HepG2 (cell line): ENCODE results near the gene USP7. TPM values are rescaled to one million over a fixed set of nuclear protein-coding genes. Genes with fewer than 3 reads are reported as not detected.

ENCODE experiments used
- BHLHE40 ChIP-seq: IDR thresholded peaks from 2 replicates; pipeline ENCODE4 v1.6.1; 2011; ENCODE audit warnings: low read length, improper control_type of control experiment
- CCAR2 ChIP-seq: fragments of 200-400 bp; formaldehyde crosslinking; optimal IDR thresholded peaks from 2 replicates; pipeline ENCODE3; 2018; ENCODE audit warnings: low read depth, mild to moderate bottlenecking, low read length, moderate library complexity
- CREM ChIP-seq, 2 experiments: sonication (generic) in 1 of 2; formaldehyde crosslinking in 1 of 2; IDR thresholded peaks; 2 replicates each; pipeline versions ENCODE4 v1.4.0 to v1.6.1; 2016 to 2020; ENCODE audit warnings: antibody characterized with exemption in 1 of 2, mild to moderate bottlenecking in 1 of 2, missing genetic modification reagents in 1 of 2
- HMG20A ChIP-seq: IDR thresholded peaks from 2 replicates; pipeline ENCODE4 v1.6.1; 2016; ENCODE audit warnings: borderline replicate concordance
- KAT8 ChIP-seq: IDR thresholded peaks from 2 replicates; pipeline ENCODE4 v1.6.1; 2016; ENCODE audit warnings: missing genetic modification reagents, missing compliant biosample characterization
- THAP11 ChIP-seq: IDR thresholded peaks from 2 replicates; pipeline ENCODE4 v1.6.1; 2016; ENCODE audit warnings: missing biosample characterization, missing genetic modification reagents
- ZFYVE20 ChIP-seq: sonication (generic); formaldehyde crosslinking; IDR thresholded peaks from 2 replicates; pipeline ENCODE4 v1.8.0; 2023; ENCODE audit warnings: low read depth, mild to moderate bottlenecking, moderate library complexity, missing genetic modification reagents, borderline replicate concordance
- ZNF367 ChIP-seq: sonication (generic); formaldehyde crosslinking; IDR thresholded peaks from 2 replicates; pipeline ENCODE4 v1.4.0; 2020; ENCODE audit warnings: missing genetic modification reagents, borderline replicate concordance
- ZNF430 ChIP-seq: sonication (generic); formaldehyde crosslinking; IDR thresholded peaks from 2 replicates; pipeline ENCODE4 v1.9.0; 2021; ENCODE audit warnings: mild to moderate bottlenecking, missing genetic modification reagents
- ZNF670 ChIP-seq: sonication (generic); formaldehyde crosslinking; IDR thresholded peaks from 2 replicates; pipeline ENCODE4 v1.8.0; 2022; ENCODE audit warnings: mild to moderate bottlenecking, missing genetic modification reagents, borderline replicate concordance
- polyA plus RNA-seq, 8 experiments: library from polyadenylated mRNA; depleted of rRNA in 3 of 8; stranded (reverse) in 7 of 8; unstranded in 1 of 8; fragments of >200 nt; fragmentation: Illumina TruSeq in 4 of 8; extraction: Trizol in 4 of 8; gene quantifications; 2 replicates each; pipeline versions ENCODE4 v1.2.1 to v1.2.3, GENCODE V29; 2011 to 2016; ENCODE audit warnings: low read depth in 4 of 8, missing spikeins in 1 of 8, mixed read lengths in 1 of 8; ENCODE audit not compliant: insufficient read depth in 1 of 8
- total RNA-seq, 5 experiments: library from RNA; depleted of rRNA; stranded (reverse); fragments of >200 nt; fragmentation: Illumina TruSeq; extraction: Trizol; gene quantifications; 2 replicates each; pipeline ENCODE4 v1.2.3, GENCODE V29; 2016; ENCODE audit warnings: low read depth in 1 of 5
- TF ChIP-seq, protein P1 (sequence below): sonication (generic); formaldehyde crosslinking; conservative IDR thresholded peaks from 2 replicates; pipeline ENCODE4 v1.4.0; 2020; ENCODE audit warnings: missing genetic modification reagents
- TF ChIP-seq, protein P2 (sequence below), 2 experiments: fragments of 450-650 bp in 1 of 2; sonication (generic) in 1 of 2; formaldehyde crosslinking in 1 of 2; IDR thresholded peaks; 2 replicates each; pipeline versions ENCODE4 v1.6.1 to v1.8.0; 2016 to 2022; ENCODE audit warnings: antibody characterized with exemption in 1 of 2, mild to moderate bottlenecking in 1 of 2, missing genetic modification reagents in 1 of 2
- TF ChIP-seq, protein P3 (sequence below): sonication (generic); formaldehyde crosslinking; IDR thresholded peaks from 2 replicates; pipeline ENCODE4 v1.4.0; 2020; ENCODE audit warnings: mild to moderate bottlenecking, low read depth, missing genetic modification reagents
- TF ChIP-seq, protein P4 (sequence below): sonication (generic); formaldehyde crosslinking; IDR thresholded peaks from 2 replicates; pipeline ENCODE4 v1.4.0; 2020; ENCODE audit warnings: mild to moderate bottlenecking, missing genetic modification reagents

Gene USP7
- total and polyA plus RNA-seq, 2 of the 13 experiments (the other 11 are each of a cell fraction or from before 2014, with no cell fraction given), result 52.5 to 173 TPM

DNA sequence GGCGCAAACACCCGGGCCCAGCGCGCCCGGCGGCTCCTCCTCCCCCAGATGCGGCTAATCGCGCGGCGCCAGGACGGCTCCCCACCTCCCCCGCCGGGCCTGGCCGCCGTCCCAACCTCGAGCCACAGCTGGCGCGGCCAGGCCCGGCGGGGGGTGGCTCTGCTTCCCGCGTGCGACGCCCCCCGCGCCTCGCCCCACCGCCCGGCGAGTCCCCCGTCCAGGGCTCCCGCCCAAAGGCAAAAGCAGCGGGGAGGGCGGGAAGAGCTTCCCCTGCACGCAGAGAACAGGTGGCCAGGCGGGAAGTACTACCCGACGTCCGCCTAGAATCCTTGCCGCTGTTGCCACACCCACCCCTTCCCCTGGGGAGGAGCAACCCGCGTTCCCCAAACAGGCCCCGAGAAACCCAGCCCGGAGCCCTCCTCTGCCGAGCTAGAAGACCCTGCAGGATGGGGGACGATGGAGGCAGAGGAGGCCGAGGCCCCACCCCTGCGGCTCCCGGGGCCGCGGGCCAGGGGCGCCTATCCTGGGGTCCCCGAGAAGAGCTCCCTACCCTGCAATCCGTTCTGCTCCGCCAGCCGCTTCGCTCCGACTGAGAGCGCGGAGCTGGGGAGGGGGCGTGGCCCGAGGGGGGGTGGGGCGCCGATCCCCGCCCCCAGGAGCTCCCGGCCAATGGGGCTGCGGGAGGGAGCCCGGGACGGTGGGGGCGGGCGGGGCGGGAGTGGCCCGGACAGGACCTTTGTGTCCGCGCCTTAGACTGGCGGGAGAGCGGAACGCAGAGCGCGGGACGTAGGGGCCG is 95.1 kb downstream of the USP7 start, which contains the start of gene CARHSP1 (continued):
- TF ChIP-seq, protein P1, sequence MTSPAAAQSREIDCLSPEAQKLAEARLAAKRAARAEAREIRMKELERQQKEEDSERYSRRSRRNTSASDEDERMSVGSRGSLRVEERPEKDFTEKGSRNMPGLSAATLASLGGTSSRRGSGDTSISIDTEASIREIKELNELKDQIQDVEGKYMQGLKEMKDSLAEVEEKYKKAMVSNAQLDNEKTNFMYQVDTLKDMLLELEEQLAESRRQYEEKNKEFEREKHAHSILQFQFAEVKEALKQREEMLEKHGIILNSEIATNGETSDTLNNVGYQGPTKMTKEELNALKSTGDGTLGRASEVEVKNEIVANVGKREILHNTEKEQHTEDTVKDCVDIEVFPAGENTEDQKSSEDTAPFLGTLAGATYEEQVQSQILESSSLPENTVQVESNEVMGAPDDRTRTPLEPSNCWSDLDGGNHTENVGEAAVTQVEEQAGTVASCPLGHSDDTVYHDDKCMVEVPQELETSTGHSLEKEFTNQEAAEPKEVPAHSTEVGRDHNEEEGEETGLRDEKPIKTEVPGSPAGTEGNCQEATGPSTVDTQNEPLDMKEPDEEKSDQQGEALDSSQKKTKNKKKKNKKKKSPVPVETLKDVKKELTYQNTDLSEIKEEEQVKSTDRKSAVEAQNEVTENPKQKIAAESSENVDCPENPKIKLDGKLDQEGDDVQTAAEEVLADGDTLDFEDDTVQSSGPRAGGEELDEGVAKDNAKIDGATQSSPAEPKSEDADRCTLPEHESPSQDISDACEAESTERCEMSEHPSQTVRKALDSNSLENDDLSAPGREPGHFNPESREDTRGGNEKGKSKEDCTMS (CRISPR knock-in tag), result no peak
- TF ChIP-seq, protein P2, sequence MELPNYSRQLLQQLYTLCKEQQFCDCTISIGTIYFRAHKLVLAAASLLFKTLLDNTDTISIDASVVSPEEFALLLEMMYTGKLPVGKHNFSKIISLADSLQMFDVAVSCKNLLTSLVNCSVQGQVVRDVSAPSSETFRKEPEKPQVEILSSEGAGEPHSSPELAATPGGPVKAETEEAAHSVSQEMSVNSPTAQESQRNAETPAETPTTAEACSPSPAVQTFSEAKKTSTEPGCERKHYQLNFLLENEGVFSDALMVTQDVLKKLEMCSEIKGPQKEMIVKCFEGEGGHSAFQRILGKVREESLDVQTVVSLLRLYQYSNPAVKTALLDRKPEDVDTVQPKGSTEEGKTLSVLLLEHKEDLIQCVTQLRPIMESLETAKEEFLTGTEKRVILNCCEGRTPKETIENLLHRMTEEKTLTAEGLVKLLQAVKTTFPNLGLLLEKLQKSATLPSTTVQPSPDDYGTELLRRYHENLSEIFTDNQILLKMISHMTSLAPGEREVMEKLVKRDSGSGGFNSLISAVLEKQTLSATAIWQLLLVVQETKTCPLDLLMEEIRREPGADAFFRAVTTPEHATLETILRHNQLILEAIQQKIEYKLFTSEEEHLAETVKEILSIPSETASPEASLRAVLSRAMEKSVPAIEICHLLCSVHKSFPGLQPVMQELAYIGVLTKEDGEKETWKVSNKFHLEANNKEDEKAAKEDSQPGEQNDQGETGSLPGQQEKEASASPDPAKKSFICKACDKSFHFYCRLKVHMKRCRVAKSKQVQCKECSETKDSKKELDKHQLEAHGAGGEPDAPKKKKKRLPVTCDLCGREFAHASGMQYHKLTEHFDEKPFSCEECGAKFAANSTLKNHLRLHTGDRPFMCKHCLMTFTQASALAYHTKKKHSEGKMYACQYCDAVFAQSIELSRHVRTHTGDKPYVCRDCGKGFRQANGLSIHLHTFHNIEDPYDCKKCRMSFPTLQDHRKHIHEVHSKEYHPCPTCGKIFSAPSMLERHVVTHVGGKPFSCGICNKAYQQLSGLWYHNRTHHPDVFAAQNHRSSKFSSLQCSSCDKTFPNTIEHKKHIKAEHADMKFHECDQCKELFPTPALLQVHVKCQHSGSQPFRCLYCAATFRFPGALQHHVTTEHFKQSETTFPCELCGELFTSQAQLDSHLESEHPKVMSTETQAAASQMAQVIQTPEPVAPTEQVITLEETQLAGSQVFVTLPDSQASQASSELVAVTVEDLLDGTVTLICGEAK (IDR thresholded peaks at IDR 0.05), result no peak
- TF ChIP-seq, protein P2 (CRISPR knock-in tag; IDR thresholded peaks at IDR 0.05), result peak; percentile 65
- no peak for TF ChIP-seq BHLHE40
- TF ChIP-seq CREM (IDR thresholded peaks at IDR 0.05), result no peak
- no peak for TF ChIP-seq CREM (CRISPR knock-in tag; IDR thresholded peaks at IDR 0.05)
- 0 out of 2 replicates have a peak, but pooled peaks have one; percentile 10 for TF ChIP-seq KAT8 (CRISPR knock-in tag)
- no peak; the same call in 1 of the 2 replicates for TF ChIP-seq ZNF670 (CRISPR knock-in tag)
- peak; percentile 51; the same call in 1 of the 2 replicates for TF ChIP-seq THAP11 (CRISPR knock-in tag)
- TF ChIP-seq ZNF430 (CRISPR knock-in tag), result peak; percentile 83; the same call in 1 of the 2 replicates
- TF ChIP-seq ZFYVE20 (CRISPR knock-in tag), result peak; percentile 84; the same call in 1 of the 2 replicates
- no peak for TF ChIP-seq ZNF367 (CRISPR knock-in tag)
- TF ChIP-seq, protein P3, sequence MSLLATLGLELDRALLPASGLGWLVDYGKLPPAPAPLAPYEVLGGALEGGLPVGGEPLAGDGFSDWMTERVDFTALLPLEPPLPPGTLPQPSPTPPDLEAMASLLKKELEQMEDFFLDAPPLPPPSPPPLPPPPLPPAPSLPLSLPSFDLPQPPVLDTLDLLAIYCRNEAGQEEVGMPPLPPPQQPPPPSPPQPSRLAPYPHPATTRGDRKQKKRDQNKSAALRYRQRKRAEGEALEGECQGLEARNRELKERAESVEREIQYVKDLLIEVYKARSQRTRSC, result no peak
- TF ChIP-seq HMG20A (CRISPR knock-in tag), result no peak
- TF ChIP-seq, protein P4, sequence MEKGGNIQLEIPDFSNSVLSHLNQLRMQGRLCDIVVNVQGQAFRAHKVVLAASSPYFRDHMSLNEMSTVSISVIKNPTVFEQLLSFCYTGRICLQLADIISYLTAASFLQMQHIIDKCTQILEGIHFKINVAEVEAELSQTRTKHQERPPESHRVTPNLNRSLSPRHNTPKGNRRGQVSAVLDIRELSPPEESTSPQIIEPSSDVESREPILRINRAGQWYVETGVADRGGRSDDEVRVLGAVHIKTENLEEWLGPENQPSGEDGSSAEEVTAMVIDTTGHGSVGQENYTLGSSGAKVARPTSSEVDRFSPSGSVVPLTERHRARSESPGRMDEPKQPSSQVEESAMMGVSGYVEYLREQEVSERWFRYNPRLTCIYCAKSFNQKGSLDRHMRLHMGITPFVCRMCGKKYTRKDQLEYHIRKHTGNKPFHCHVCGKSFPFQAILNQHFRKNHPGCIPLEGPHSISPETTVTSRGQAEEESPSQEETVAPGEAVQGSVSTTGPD (CRISPR knock-in tag), result peak; percentile 79; the same call in 1 of the 2 replicates
- TF ChIP-seq CCAR2, result peak; percentile 59
